HG02798 (cell line): Measurements from ENCODE around the gene SLC41A3.

ENCODE experiments used
- ATAC-seq: cut with Tn5 transposase; IDR thresholded peaks from one replicate; pipeline ENCODE4 v1.9.1; 2021; ENCODE audit warnings: mild to moderate bottlenecking; ENCODE audit not compliant: unreplicated experiment, poor library complexity

Gene SLC41A3

DNA sequence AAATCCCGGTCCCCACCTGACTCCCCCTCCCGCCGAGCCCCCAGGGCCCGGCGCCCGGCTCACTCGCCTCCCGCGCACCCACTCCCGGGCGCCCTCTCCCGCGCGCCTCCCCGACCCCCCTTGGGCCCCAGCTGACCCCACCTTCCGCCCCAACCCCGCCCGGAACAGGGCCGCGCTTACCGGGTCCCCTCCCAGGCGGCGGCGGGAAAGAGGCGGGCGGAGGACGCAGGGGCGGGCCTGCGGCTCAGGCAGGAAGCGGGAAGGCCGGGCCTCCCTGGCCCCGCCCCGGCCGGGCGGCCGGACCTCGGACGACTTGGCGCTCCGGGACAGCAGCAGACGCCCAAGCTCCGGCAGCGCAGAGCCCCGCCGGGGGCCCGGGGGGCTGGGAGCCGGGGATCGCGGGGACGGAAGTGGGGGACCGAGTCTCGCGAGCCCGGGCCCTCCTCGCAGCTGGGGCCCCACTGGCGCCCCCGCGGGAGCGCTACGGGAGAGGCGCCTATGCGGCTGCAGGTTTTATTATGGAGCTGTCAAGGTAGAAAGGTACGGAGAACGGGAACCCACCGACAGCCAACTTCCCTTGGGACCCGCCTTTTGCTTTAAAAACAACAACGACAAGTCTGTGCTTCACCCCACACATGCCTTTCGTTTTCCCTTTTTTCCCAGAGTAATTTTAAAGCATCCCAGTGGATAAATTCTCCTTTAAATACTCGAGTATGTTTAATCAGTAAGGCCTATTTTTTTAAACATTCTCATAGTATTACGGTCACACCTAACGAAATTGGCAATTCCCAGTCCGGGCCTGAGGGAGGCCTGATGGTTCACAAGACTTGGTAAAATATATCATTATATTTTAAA lies at the start of gene SLC41A3:
TSS of gene SLC41A3 (minus strand) at position 212 of the 855 bp plus-strand sequence. CDS start 15,905 bp downstream, outside the sequence.
- ATAC-seq = peak; percentile 98

DNA sequence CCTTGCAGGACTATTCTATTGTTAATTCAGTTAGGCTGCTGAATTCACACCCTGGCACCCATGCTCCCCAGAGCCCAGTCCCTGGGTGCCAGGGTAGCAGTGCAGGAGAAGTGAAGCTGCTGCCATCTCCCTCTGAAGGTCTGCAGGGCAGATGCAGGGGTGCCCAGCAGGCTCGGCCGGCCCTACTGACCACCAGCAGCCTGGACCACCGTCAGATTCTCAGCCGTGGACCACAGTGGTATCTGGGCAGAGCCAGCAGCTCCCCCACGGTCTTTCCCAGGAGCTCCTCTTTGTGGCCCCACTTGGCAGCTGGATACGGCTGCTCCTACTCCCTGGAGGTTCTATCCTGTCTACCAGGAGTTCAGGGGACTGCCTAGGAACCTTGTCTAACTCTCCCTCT lies 49.7 kb upstream of the SLC41A3 start:
- ATAC-seq = no peak

DNA sequence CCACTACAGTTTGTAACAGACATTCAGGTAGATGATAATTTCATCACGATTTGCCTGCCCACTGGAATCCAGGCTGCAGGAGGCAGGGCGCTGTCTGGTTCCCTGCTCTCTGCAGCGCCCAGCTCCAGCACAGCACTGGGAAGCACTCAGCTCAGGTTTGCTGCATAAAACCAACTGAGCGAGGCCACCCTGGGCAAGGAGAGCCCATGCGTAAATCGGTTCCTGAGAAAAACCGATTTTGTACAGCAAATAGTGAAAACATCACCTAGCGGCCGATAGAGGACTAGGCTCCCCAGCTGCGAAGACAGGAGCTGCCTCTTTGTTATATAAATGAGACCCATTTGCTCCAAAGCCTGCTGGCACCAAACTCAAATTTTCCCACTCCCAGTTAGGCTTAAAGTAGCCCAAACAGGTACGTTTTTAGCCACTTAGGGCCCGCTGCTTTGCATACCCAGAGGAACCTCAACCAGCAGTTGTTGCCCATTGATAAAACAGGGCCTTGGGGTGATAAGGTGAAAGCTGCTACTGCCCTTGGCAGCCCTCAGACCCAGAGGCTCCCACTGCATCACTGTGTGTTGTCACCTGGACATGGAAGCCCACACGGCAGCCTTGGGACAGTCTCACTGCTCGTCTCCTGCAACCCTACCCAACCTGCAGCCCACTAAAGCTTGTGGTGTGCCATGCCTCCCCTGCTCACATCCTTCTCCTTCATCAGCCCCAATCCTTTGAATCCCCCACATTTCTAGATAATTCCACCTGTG lies 49.0 kb upstream of the SLC41A3 start:
- ATAC-seq = no peak

DNA sequence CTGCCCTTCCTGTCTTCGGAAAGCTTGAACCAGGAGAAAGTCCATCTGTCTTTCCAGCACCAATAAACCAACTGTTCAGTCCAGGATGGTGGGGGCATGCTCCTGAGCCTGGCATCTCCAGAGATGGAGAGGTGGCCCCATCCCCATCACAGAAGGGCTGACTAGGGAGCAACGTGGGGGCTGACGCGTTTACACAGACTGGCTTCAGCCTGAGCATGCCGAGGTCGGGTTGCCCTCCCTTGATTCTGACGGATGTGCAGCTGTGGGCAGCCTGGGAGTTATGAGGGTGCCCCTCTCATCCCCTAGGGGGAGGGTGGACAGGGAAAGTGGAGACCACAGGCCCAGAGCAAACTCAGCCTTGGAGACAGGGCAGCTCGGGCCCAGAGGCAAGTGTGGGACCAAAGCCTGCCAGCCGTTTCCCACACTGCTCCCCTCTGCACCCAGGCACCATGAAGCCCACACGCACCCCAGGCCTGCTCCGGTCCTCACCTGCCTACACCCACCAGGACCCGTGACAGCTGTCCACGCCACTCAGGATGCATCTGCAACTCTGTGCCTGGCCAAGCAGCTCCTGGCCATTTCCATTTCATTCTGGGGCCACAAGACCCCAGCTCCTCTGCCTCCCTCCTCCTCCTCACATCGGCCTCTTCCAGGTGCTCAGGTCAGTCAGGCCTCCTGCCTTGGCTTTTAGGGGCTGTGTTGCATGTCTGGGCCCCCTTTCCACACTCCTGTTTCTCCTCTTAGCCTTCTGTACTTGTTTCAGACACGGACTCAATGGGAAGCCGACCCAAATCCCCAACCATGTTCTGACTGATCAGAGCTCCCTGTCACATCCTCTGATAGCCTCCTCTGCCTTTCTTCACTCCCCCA lies 48.2 kb upstream of the SLC41A3 start:
- ATAC-seq = no peak

DNA sequence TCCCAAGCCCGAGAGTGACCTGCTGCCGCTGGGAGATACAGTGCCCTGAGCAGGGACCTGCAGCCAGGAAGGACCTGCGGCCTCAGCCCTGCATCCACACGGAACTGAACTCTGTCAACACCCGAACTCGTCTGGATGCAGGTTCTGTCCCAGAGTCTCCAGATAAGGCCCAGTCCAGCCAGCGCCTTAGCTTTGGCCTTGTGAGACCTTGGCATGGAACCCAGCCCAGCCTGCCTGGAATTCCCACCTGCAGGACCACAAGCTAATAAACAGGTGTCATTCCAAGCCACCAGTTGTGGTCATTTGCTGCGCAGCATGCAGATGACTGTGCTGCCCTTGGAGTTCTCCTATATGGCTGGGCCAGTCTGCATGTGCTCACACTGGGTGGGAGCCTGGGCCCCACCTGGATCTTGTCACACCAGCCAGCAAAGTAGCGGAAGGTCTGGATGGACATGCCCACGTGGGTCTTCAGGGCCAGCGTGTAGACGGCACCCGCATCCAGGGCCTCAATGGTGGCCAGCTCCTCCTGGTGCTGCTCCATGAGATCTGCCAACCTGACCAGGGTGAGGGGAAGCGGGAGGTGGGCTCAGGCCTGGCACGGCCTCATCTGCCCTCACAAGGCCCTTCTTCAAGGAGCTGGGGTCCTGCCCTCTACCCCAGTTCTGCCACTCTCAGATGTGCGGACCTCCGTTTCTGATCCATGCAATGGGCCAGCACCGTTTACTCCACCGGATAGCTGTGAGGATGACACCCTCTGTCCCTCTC lies 47.2 kb upstream of the SLC41A3 start:
- no peak for ATAC-seq

DNA sequence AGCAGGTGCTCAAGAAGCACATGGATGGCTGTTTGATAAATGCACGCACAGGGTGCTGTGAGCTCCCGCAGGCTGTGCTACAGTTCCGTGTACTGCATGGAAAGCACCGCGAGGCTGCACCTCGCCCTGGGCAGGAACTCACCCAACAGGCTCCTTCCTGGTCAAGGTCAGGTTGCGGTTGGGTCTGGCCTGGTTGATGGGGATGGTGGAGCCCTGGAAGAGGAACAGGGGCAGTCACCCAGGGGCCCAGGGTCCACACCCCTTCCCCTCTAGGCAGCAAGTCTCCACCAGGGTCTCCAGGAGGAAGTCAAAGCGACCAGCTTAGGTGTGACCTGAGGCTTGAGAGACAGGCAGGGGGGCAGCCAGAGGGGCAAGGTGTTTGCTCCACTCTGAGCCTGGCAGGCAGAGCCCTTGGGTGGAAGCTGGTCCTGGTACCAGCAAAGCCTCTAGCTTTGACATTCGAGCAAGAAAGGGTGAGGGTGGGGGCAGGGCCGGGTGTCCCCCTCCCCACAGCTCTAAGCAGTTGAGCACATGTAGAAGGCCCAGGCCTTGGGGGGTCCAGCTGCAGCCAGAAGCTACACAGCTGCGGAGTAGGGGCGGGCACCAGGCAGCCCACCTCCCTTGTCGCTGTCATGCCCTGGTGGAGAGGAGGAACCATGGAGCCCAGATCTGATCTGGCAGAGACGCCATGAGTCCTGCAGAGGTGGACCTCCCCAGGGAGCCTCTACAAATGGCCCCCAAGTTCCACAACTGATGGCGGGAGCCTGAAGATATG lies 46.3 kb upstream of the SLC41A3 start:
- ATAC-seq = no peak

DNA sequence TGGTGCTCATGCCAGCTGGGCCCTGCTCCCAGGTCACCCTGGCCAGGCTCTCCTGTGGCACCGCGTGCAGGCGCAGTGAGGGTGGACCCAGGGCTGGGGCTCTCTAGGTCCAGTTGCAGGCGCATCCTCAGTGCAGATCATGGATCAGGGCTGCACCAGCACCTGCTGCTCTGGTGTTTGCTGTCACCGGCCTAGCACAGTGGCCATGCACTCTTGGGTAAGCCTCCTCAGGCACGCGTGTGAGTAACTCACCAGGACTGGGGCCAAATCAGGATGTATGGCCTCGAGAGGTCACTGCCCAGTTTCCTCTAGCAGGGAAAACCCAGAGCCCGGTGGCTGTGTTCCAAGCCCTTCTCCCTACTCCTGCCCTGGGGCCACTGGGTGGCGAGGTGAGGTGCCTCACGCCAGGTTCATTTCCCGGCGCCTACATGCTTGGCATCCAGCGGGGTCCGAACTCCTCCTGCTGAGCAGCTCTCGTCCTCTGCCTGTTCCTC lies 45.5 kb upstream of the SLC41A3 start:
- ATAC-seq = no peak

DNA sequence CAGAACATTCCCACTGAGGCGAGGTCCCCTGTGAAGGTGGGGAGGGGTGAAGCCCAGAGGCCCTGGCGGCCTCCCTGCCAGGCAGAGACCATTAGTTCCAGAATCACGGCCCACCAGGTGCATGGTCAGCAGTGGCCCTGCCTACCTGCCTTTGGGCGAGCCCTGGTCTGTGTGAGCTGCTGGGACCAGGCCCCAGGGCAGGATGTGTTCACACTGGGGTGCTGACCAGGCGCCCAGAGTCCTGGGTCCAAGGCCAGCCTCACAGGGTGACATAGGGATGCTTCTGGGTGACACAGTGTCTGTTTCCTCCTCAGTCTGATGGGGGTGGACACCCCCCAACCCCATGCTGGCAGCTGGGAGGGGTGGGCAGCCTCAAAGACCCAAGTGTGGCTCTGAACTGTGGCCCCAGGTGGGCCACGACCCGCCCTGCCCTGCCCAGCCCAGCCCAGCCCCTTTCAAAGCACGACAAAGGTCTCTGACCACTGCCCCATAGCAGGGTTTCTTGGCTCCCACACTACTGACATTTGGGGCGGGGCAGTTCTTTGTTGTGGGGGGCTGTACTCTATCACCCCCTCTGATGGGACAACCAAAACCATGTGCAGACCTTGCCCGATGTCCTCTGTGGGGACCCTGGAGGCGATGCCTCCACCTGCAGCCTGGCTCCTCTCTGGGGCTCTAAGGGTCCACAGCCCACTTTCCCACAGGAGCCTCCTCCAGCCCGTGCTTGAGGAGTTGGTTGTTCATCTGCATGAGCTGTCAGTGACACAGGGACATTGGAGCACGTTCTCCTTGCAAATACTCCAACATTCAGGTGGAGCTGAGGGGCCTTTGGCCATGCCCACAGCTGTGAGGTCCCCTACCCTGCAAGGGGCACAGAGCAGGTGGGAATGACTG lies 44.8 kb upstream of the SLC41A3 start:
- ATAC-seq = no peak

DNA sequence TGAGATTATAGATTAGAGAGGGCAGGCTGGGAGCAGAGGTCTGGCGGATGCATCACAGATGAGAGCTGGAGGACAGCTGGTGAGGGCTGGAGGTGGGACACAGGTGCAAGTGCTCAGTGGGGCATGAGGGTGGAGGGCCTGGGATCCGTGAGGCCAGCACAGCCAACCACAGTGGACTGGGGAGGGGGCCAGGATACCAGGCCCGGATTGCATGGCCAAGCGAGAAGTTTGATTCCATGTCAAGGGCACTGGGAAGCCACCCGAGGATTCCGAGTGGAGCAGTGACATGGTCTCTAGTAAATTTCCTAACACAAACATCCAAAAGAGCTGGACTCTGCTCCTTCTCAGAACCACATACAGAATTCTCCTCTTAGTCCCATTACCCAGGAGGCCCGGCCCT lies 44.0 kb upstream of the SLC41A3 start:
- no peak for ATAC-seq

DNA sequence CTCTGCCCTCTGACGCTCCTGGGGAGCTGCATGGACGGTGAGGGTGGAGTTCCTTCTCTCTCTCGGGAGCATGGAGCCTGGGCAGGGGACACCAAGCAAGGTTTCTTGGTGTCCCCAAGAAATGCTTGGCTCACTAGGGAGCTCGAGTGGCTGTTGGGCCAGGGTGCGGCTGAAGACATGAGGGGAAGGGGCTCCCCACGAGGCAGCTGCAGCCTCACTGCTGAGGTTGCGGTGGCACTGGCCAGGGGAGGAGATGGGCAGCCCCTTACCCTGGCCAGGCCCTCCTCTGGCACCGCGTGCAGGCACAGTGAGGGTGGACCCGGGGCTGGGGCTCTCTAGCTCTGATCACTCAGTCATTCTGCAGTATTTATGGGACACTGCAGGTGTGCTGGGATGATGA lies 43.5 kb upstream of the SLC41A3 start:
- no peak for ATAC-seq

DNA sequence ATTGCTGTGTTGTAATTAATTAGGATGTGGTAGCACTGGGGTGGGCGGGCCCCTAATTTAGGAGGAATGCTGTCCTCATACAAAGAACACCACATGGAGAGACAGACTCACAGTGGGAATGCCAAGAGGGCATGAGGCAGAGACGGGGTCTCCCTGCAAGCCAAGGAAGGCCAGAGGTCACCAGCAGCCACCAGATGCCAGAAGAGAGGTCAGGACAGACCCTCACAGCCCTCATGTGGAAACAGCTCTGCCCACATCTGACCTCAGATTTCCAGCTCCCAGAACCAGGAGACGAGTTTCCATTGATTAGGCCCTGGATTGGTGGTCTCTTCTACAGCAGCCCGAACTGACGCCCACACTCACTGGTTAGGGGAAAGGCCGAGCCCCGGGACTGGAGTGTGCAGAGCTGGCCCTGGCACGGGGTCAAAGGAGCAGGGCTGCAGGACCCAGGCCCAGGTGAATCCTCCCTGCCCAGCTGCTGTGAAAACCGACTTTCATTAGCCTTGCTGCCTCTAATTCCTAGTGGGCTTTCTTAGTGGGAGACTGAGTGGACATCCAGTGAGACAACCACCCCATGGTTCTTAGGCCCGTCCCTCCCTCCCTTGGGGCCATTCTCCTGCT lies 43.0 kb upstream of the SLC41A3 start:
- ATAC-seq = no peak

DNA sequence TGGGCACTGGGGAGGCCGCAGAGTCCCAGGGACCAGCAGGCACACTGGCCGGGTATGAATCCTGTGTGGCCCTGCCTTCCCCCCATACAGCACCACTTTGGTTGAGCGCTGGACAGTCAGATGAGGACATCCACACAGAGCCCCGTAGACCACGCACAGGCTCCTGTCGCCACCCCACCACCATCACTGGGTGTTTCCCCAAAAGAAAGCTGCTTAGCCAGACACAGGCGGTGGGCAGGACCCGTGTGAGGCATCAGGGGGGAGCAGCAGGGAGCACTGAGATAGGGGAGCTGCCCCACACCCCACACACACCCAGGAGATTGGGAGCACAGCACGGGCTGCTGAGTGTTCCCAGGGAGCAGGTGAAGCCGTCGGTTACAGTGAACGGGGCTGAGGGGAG lies 42.4 kb upstream of the SLC41A3 start:
- ATAC-seq = no peak

DNA sequence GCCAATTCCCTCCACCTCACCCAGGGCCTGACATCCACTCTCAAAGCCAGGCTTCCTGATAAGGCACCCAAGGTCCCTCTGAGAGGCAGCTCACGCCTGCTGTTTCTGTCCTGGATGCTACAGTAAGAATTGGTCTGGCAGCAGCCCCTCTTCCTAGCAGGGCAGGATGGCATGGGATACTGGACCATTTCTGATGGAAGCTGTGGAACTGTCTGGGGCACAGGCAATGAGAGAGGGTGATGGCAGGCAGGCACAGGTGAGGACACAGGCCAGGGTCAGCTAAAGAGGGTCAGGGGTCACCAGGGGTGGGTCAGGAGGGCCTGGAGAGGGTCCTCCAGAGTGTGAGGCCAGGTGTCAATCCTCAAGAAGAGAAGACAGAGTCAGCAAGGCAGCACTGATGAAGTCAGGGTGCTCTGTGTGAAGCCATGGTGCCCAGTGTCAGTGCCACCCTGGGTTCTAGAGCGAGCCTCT lies 41.9 kb upstream of the SLC41A3 start:
- ATAC-seq = no peak

DNA sequence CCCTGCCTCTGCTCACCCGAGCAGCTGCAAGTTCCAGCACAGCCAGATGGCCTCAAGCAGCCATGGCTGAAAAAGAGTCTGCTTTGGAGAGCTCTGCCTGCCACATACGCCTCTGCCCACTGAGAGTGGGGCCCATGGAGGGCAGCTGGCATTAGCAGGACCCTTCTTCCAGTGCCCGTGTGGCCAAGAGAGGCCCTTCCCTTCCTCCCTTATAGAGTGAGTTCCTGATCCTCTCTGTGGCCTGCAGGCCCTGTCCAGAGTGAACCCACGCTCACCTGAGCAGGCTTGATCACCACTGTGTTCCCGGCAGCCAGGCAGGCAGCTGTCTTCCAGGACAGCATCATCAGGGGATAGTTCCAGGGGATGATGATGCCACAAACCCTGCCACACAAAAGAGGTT lies 41.4 kb upstream of the SLC41A3 start:
- no peak for ATAC-seq

DNA sequence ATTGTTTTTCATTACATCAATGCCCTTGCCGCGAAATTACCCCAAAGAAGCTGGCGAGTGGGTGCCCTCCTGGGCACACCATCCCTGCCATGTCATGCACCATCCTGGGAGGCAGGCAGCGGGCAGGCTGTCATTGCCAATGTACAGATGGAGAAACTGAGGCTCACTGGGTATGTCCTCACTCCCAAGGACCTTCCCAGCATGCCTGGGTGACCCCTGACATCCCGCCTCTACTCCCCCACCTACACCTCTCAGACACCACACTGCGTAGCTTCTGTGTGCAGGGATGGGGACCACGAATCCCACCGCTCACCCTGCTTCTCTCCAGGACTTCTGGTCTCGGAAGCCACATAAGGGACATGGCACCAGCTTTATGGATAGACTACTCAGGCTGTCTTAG lies 41.0 kb upstream of the SLC41A3 start:
- ATAC-seq = no peak

DNA sequence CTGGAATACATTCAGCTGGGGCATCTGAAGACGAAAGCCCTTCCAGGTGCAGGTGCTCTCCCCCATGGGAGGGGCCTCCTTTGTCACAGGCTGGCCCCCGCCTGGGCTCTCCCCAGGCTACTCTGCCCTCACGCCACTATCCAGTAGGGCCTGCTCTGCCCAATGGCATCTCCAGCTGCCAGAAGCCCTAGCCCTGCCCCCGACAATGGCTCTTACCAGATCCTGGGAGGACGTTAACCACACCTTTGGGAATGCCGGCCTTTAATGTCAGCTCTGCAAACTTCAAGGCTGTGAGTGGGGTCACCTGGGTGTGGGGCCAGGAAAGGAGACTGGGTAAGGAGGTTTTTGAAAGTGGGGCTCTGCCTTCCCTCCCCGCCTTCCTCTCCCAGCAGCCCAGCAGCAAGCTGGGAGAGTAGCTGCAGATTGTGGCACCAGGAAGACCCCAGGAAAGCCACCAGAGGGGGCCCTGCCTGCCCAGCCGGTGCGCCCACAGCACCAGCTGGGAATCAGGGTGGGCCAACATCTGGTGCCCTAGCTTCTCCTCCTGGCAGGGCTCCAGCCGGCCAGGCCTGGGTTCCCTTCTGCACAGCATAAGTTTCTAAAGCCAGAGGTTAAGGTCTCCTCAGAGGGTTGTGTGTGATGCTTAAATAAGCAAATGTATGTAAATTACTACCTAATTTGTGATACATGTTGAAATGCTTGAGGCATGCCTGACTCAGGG lies 40.4 kb upstream of the SLC41A3 start:
- ATAC-seq = no peak

DNA sequence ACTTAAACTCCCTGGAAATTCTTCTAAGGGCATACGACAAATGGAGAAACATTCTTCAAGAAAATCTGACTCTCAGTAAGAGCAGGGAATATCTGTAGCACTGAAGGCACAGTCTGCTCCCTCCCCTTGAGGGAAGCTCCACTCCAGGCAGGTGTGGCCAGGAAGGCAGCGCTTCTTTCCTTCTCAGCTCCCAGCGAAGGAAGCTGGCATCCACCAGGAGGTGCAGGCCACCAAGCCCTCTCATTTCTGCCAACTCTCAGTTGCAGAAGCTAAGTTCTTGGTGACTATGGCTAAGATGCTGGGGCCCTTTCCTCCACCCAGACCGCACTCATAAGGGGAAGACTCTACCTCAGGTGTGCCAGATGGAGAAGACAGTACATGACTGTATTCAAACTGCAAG lies 37.7 kb upstream of the SLC41A3 start:
- no peak for ATAC-seq
